ENCODE measurements around the gene PDE7B. TPM values are rescaled to one million over a fixed set of nuclear protein-coding genes. Genes with fewer than 3 reads are reported as not detected.

PDE7B gene
- total RNA-seq, 4 donors from 2014 or later, result 1.4 to 11.6 (median 3.5) TPM

DNA sequence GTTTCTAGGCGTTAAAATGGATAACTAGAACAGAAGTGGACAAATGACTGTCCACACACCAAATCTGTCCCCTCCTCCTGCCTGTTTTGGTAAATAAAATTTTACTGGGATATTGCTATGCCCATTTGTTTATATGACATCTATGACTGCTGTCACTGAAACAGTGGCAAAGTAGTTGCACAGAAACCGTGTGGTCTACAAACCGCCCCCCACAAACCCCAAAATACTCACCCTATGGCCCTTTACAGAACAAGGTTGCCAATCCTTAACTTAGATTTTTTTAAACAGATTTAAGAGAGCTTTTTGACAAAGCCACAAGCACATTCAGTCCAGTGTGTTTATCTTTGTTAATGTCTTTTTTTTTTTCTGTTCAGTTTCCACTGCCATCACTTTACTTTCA is 260.8 kb downstream of the PDE7B start:
- no peak for DNase-seq
- H3K27me3 ChIP-seq, result no peaks in the 10 kb centered on the region
- no peaks in the 10 kb centered on the region for H3K9me3 ChIP-seq
- no peaks in the 10 kb centered on the region for H3K4me1 ChIP-seq
- H3K27ac ChIP-seq, result no peak overlapping the region
- no peak overlapping the region for H3K4me3 ChIP-seq
- no peaks in the 10 kb centered on the region for H3K36me3 ChIP-seq
- TF ChIP-seq, protein P1, sequence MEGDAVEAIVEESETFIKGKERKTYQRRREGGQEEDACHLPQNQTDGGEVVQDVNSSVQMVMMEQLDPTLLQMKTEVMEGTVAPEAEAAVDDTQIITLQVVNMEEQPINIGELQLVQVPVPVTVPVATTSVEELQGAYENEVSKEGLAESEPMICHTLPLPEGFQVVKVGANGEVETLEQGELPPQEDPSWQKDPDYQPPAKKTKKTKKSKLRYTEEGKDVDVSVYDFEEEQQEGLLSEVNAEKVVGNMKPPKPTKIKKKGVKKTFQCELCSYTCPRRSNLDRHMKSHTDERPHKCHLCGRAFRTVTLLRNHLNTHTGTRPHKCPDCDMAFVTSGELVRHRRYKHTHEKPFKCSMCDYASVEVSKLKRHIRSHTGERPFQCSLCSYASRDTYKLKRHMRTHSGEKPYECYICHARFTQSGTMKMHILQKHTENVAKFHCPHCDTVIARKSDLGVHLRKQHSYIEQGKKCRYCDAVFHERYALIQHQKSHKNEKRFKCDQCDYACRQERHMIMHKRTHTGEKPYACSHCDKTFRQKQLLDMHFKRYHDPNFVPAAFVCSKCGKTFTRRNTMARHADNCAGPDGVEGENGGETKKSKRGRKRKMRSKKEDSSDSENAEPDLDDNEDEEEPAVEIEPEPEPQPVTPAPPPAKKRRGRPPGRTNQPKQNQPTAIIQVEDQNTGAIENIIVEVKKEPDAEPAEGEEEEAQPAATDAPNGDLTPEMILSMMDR (IDR thresholded peaks at IDR 0.05), result no peak
- no peak for TF ChIP-seq POLR2A (IDR thresholded peaks at IDR 0.05)

DNA sequence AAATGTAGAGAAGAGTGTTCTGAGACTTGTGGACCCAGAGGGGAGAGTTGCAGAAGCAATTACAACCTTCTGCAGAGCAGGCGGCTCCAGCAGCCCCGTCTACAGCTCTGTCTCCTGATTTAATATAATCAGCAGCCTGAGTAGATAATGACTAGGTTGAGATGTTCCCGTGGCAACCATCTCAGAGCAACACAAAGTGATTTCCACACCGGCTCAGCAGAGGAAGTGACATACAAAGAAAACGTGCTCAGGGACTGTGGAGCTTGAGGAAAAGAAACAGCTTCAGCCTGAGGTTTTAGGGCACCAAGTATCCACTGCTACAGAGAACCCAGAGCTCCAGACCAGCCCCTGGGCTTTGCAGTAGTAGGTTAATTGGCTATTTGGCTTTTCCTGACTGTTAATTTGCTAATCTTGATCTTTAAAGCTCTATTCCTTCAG is 262.3 kb downstream of the PDE7B start:
- H3K4me3 ChIP-seq, result no peak overlapping the region
- H3K27me3 ChIP-seq, result no peaks in the 10 kb centered on the region
- no peak for TF ChIP-seq POLR2A (IDR thresholded peaks at IDR 0.05)
- H3K9me3 ChIP-seq, result no peaks in the 10 kb centered on the region
- peak overlapping the region in 1 of 4 donors; percentile 46 for H3K27ac ChIP-seq
- no peaks in the 10 kb centered on the region for H3K36me3 ChIP-seq
- DNase-seq, result peak in 1 of 3 donors; percentile 49
- no peaks in the 10 kb centered on the region for H3K4me1 ChIP-seq

DNA sequence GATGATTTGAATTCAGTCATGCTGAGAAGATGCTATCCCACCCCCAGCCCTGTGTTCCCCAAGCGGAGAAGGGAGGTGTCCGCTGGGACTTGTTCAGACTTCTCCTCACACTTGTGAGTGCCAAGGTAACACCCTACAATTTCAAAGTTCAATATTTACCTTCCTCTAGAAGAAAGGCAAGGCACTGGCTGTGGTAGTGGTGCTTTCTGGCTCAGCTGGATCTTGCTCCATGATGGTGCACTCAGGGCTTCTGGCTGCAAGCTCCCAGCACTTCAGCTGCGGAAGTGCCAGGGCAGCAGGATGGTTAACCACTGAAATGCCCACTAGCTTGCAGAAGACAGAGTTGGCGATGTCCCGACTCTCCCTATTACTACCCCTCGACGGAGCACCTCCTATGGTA is 263.2 kb downstream of the PDE7B start:
- H3K27ac ChIP-seq, result no peak overlapping the region
- no peaks in the 10 kb centered on the region for H3K4me1 ChIP-seq
- TF ChIP-seq POLR2A (IDR thresholded peaks at IDR 0.05), result no peak
- TF ChIP-seq, protein P1 (IDR thresholded peaks at IDR 0.05), result no peak
- no peak for DNase-seq
- H3K9me3 ChIP-seq, result no peaks in the 10 kb centered on the region
- no peaks in the 10 kb centered on the region for H3K27me3 ChIP-seq
- no peak overlapping the region for H3K4me3 ChIP-seq
- H3K36me3 ChIP-seq, result no peaks in the 10 kb centered on the region

DNA sequence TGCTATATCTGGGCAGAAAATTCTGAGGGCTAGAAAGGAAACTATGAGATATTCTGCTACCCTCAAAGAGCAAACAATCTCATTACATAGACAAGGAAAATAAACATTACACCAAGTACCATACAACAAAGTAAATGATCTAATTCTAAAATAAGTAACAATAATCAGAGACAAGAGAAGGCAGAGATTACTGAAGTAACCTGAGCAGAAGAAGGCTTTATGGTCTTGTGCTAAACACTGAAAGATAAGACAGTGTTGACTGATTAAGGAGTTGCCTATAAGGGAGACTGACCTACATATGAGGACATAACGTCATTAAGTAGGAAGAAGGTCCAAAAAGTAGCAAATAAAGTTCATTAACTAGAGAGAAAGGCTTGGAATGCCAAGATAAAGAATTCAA is 264.4 kb downstream of the PDE7B start:
- H3K27me3 ChIP-seq, result no peaks in the 10 kb centered on the region
- no peak for TF ChIP-seq POLR2A (IDR thresholded peaks at IDR 0.05)
- TF ChIP-seq, protein P1 (IDR thresholded peaks at IDR 0.05), result no peak
- H3K9me3 ChIP-seq, result no peaks in the 10 kb centered on the region
- no peak overlapping the region for H3K27ac ChIP-seq
- H3K36me3 ChIP-seq, result no peaks in the 10 kb centered on the region
- no peaks in the 10 kb centered on the region for H3K4me1 ChIP-seq
- DNase-seq, result no peak
- no peak overlapping the region for H3K4me3 ChIP-seq

DNA sequence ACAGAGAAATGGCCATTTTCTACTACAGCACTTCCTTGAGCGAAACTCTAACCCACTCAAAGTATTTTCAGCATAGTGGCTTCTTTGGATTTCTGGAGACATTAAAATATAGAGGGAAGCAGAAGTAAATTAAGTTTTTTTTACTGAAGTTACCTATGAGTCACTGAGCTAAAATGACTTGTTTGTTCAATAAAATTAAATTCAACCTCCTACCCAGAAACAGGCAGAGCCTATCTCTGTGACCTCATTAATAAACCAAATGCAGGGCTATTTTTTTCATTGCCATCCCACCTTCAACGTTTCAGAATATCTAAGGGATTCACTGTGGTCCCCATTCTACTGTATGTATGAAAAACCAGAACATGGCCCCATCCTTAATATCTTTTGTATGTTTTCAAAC is 265.6 kb downstream of the PDE7B start:
- no peaks in the 10 kb centered on the region for H3K27me3 ChIP-seq
- H3K9me3 ChIP-seq, result no peaks in the 10 kb centered on the region
- no peak overlapping the region for H3K27ac ChIP-seq
- DNase-seq, result no peak
- no peaks in the 10 kb centered on the region for H3K36me3 ChIP-seq
- H3K4me3 ChIP-seq, result no peak overlapping the region
- H3K4me1 ChIP-seq, result no peaks in the 10 kb centered on the region
- no peak for TF ChIP-seq POLR2A (IDR thresholded peaks at IDR 0.05)
- TF ChIP-seq, protein P1 (IDR thresholded peaks at IDR 0.05), result no peak

DNA sequence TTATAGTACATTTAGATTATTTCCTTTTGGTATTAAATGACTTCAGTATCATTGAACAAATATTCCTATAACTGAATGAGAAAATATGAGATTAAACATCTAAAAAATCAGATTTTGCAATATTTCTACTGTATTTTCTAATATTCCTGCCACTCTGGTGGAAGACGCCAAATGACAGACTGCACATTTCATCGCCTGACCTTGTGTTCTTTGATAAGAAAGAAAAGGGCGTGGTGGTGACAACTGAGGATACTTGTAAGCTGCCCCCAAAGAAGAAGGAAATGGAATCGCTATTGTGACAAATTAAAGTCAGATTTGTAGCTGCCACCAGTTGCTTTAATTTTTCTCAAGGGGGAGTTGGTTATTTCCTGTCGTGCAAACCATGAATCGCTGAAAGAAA is 267.3 kb downstream of the PDE7B start:
- DNase-seq, result no peak
- H3K4me1 ChIP-seq, result no peaks in the 10 kb centered on the region
- H3K4me3 ChIP-seq, result no peak overlapping the region
- no peaks in the 10 kb centered on the region for H3K36me3 ChIP-seq
- no peaks in the 10 kb centered on the region for H3K27me3 ChIP-seq
- no peak overlapping the region for H3K27ac ChIP-seq
- H3K9me3 ChIP-seq, result no peaks in the 10 kb centered on the region
- TF ChIP-seq, protein P1 (IDR thresholded peaks at IDR 0.05), result no peak
- TF ChIP-seq POLR2A (IDR thresholded peaks at IDR 0.05), result no peak

Data from Peyer's patch (tissue), 4 donors.